ENCODE data around the gene OR9Q2.
"Not testable (repeated sequence)": the region's sequence is repeated elsewhere in the genome, so short reads cannot be mapped to it uniquely, and the experiment has no call there.

OR9Q2 gene, protein sequence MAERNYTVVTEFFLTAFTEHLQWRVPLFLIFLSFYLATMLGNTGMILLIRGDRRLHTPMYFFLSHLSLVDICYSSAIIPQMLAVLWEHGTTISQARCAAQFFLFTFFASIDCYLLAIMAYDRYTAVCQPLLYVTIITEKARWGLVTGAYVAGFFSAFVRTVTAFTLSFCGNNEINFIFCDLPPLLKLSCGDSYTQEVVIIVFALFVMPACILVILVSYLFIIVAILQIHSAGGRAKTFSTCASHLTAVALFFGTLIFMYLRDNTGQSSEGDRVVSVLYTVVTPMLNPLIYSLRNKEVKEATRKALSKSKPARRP

DNA sequence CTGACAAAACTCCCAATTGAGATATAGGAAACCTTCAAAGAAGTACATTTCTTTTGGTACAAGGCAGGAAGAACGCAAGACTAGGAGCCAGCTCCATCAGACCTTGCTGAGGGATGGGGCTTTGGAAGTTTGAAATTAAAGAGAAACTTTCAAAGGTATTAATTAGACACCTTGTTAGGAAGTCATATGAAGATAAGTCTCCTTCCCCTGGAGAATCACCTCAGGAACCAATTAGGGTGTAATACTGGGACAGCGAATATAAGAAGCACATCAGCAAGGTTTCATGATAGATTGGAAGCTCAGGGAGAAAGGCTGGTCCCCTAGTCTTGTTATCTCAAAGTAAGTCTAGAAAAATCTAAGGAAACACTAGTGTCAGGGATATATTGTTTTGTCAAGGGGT lies at the start of gene OR9Q2:
TSS of gene OR9Q2 (plus strand) at position 301 of the 400 bp plus-strand sequence. CDS start 1,421 bp downstream, outside the sequence.
- DNase-seq (ENCODE audit: low spot score): no peak

DNA sequence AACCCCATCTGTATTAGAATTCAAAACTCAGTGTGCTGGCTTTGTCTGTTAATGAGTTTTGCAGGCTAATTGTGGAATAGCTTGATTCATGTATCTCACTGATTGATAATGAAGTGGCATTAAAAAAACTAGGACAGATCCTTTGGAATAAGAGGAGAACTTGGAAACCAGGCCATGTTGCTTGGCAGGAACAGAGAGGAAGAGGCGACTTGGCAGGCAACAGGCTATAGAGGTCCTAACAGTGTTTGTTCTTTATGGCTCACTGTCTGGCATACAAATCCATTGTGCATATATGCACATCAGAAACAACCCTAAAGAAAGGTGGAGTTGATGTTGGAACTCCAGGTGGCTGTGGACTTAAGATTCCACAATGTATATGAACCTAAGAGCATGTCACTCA lies 46.1 kb upstream of the OR9Q2 start:
- DNase-seq (ENCODE audit: low spot score): no peak

GRCh38 chr11:58152781-58153180 lies 36.1 kb upstream of the OR9Q2 start:
- DNase-seq (ENCODE audit: low spot score): no peak

DNA sequence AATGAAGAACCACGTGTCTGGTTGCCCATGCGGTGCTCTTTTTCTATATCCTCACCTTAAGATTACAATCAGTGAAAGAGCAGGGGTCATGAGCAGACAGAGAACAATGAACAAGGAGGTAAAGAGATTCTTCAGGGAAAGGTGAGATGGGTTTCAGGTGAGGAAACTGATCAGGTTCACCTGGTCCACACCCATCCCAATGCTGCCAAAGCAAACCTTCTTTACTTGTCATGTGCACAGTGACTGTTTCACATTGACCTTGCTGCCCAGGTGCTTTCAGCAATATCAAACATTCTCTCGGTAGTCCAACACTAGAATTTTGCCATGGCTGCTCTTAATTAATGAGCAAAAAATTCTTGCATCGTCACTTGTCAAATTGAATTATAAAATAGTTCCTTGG lies 24.5 kb upstream of the OR9Q2 start:
- DNase-seq (ENCODE audit: low spot score): no peak

GRCh38 chr11:58164990-58165389 lies 23.9 kb upstream of the OR9Q2 start:
- no peak for DNase-seq (ENCODE audit: low spot score)

- no peak for DNase-seq (ENCODE audit: low spot score)
Observed at GRCh38 chr11:58165504-58166106, 23.3 kb upstream of the OR9Q2 start.

GRCh38 chr11:58177409-58178054 lies 11.3 kb upstream of the OR9Q2 start:
- DNase-seq (ENCODE audit: low spot score): no peak

- no peak for DNase-seq (ENCODE audit: low spot score)
Observed at GRCh38 chr11:58178444-58178843, 10.4 kb upstream of the OR9Q2 start.

- DNase-seq (ENCODE audit: low spot score): no peak
Observed at GRCh38 chr11:58179648-58180047, 9.2 kb upstream of the OR9Q2 start.

DNA sequence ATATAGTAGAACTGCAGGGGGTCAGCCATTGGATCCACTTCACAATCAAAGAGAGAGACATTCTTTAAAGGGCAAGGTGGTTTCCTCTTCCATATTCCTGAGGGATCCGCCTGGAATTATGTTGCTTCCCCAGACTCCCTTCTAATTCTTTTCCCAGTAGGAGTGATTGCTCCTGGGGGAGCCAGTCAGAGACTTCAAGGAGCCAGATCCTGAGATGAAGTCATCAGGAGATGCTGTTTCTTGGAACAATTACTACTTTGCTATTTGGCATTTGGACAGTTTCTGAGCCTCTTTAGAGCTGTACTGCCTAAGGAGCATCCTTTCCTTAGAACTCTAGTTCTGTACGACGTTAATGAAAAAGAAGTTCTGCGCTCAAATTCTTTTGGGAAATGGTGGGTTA lies 1.9 kb upstream of the OR9Q2 start:
- no peak for DNase-seq (ENCODE audit: low spot score)

- DNase-seq (ENCODE audit: low spot score): no peak
Observed at GRCh38 chr11:58192229-58192628, 3.4 kb downstream of the OR9Q2 start.

GRCh38 chr11:58193391-58193790 lies 4.5 kb downstream of the OR9Q2 start:
- no peak for DNase-seq (ENCODE audit: low spot score)

DNA sequence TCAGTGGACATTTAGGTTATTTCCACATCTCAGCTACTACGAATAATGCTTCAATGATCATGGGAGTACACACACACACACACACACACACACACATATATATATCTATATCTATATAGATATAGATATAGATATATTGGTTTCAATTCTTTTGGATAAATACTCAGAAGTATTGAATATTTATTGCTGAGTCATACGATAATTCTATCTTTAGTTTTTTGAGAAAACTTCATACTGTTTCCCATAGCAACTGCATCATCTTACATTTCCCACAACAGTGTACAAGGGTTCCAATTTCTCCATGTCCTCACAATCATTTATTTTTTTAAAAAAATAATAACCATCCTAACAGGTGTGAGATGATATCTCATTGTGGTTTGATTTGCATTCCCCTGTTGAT lies 7.1 kb downstream of the OR9Q2 start:
- DNase-seq (ENCODE audit: low spot score): no peak

- no peak for DNase-seq (ENCODE audit: low spot score)
Observed at GRCh38 chr11:58199271-58199670, 10.4 kb downstream of the OR9Q2 start.

GRCh38 chr11:58204042-58204441 lies 15.2 kb downstream of the OR9Q2 start, which contains the start of gene OR1S2:
TSS of gene OR1S2 (minus strand) at chr11:58204142. CDS start at chr11:58204142, 0 bp downstream.
- DNase-seq (ENCODE audit: low spot score): no peak

DNA sequence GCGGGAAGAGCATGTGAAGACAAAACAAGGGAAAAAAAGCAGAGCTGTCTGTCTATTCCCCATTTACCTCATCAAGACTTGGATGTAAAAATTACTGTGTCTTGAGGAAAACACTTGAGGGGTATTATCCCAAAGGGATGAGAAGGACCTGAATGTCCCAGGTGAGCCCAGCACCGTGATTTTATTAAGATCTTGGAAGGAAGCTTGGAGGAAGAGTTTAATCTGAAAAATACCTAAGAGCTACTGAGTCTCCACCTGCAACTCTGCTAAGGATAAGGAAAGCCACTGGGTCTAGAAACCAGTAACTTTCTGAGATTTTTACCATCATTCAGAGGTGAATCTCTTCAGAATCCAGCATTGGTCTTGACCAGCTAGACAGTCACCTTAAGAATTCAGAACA lies 23.6 kb downstream of the OR9Q2 start, which contains the start of gene OR1S1:
TSS of gene OR1S1 (plus strand) at position 301 of the 400 bp plus-strand sequence.
- not testable (repeated sequence) for DNase-seq (ENCODE audit: low spot score)

GRCh38 chr11:58216476-58216875 lies 27.6 kb downstream of the OR9Q2 start:
- DNase-seq (ENCODE audit: low spot score): no peak

DNA sequence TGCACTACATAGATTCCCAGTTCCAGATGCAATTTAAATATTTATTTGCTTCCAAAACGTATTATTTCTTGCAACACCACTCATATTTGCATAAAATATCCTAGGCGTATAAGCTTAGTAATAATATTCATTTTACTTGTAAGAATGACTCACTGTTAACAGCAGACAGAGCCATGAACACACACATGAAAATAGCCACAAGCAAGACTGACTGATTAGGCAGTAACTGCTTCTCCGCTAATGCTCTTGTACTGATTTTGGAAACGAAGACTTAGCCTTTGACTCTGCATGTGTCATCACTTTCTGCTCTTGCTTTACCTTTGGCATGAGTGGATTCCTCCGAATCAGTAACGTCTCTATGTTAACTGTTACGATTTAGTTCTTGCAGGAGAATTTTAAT lies 33.9 kb downstream of the OR9Q2 start:
- peak; percentile 3 for DNase-seq (ENCODE audit: low spot score)

GRCh38 chr11:58227956-58228615 lies 39.2 kb downstream of the OR9Q2 start:
- DNase-seq (ENCODE audit: low spot score): no peak

Measured in COLO829 (cell line).